A549 (cell line): Measurements from ENCODE around the gene NT5C3B. TPM values are rescaled to one million over a fixed set of nuclear protein-coding genes. Genes with fewer than 3 reads are reported as not detected.

Source experiments
- ATAC-seq, 2 experiments: fragments of 200-7000 bp in 1 of 2; fragments of >200 bp in 1 of 2; cut with Nextera tagmentation in 1 of 2; cut with Tn5 transposase in 1 of 2; 3 replicates each; pipeline versions ENCODE4 v1.8.0 to v1.9.1; 2018 to 2020; ENCODE audit warnings: mild to moderate bottlenecking in 1 of 2, moderate library complexity in 1 of 2
- CTCF ChIA-PET: fragments of 300-600 bp; sonication (Branson Sonifier 250); formaldehyde crosslinking; extraction: SDS; loops from one replicate; lab custom pipeline; 2021; ENCODE audit warnings: antibody characterized with exemption, inconsistent platforms; lab: Yijun Ruan, JAX
- POLR2A ChIA-PET: fragments of 350-600 bp; formaldehyde crosslinking; extraction: SDS; loops from one replicate; lab custom pipeline; 2021; ENCODE audit warnings: antibody characterized with exemption, inconsistent platforms; lab: Yijun Ruan, JAX
- DNase-seq, 2 experiments: peaks; one replicate each; pipeline versions ENCODE4 v3.0.0 to v3.0.0-alpha.2; 2011 to 2016; ENCODE audit warnings: low read depth in 1 of 2, low spot score in 1 of 2
- FAIRE-seq: peaks from 2 replicates; lab custom pipeline; 2011; peaks lifted over from hg19 to GRCh38; lab: Jason Lieb, UNC
- H3K27ac ChIP-seq, 2 experiments: fragments of >200 bp; sonication (Bioruptor Twin); formaldehyde crosslinking; 3 replicates each; pipeline ENCODE4 v1.5.1; 2016 to 2017
- H3K4me1 ChIP-seq: fragments of >200 bp; sonication (Bioruptor Twin); formaldehyde crosslinking; 3 replicates; pipeline ENCODE4 v1.6.1; 2016
- H3K4me2 ChIP-seq: fragments of >200 bp; sonication (Bioruptor Twin); formaldehyde crosslinking; 3 replicates; pipeline ENCODE4 v1.6.1; 2016
- H3K4me3 ChIP-seq: fragments of >200 bp; sonication (Bioruptor Twin); formaldehyde crosslinking; 3 replicates; pipeline ENCODE4 v1.5.1; 2016
- H3K9me3 ChIP-seq: fragments of >200 bp; sonication (Bioruptor Twin); formaldehyde crosslinking; 3 replicates; pipeline ENCODE4 v1.6.1; 2016
- BCL3 ChIP-seq: fragments of >200 bp; sonication (Bioruptor Twin); formaldehyde crosslinking; IDR thresholded peaks from 3 replicates; pipeline ENCODE4 v1.6.1; 2016
- CBX8 ChIP-seq: fragments of 200-600 bp; sonication (generic); IDR thresholded peaks from 2 replicates; pipeline ENCODE4 v1.6.1; 2016
- CEBPB ChIP-seq, 2 experiments: fragments of >200 bp in 1 of 2; sonication (Bioruptor Twin) in 1 of 2; formaldehyde crosslinking in 1 of 2; IDR thresholded peaks; 2 replicates each; pipeline ENCODE4 v1.6.1; 2012 to 2016
- CHD4 ChIP-seq: fragments of 200-600 bp; sonication (generic); IDR thresholded peaks from 2 replicates; pipeline ENCODE4 v1.6.1; 2016; ENCODE audit warnings: antibody characterized with exemption, mild to moderate bottlenecking, borderline replicate concordance
- E2F6 ChIP-seq: IDR thresholded peaks from 2 replicates; pipeline ENCODE4 v1.6.1; 2012; ENCODE audit warnings: low read depth, borderline replicate concordance
- FOXS1 ChIP-seq: fragments of 250-450 bp; sonication (Bioruptor Pico); IDR thresholded peaks from 2 replicates; pipeline ENCODE4 v1.5.0; 2020; ENCODE audit warnings: mild to moderate bottlenecking, moderate library complexity
- GATA3 ChIP-seq: IDR thresholded peaks from 2 replicates; pipeline ENCODE4 v1.6.1; 2012; ENCODE audit warnings: borderline replicate concordance
- HEYL ChIP-seq: fragments of 250-450 bp; sonication (Bioruptor Pico); IDR thresholded peaks from 2 replicates; pipeline ENCODE4 v1.8.0; 2021; ENCODE audit warnings: mild to moderate bottlenecking, moderate library complexity
- JUN ChIP-seq, 2 experiments: fragments of >200 bp; sonication (Bioruptor Twin); formaldehyde crosslinking; IDR thresholded peaks; 2 replicates in 1 of 2; 3 replicates in 1 of 2; pipeline ENCODE4 v1.6.1; 2016 to 2017
- KDM5A ChIP-seq: fragments of 200-600 bp; sonication (generic); IDR thresholded peaks from 2 replicates; pipeline ENCODE4 v1.6.1; 2016; ENCODE audit warnings: antibody characterized with exemption, mild to moderate bottlenecking
- MAX ChIP-seq: IDR thresholded peaks from 2 replicates; pipeline ENCODE4 v1.6.1; 2012
- MAZ ChIP-seq: fragments of 150-350 bp; IDR thresholded peaks from 2 replicates; pipeline ENCODE4 v1.6.1; 2014; ENCODE audit warnings: antibody characterized with exemption, low read depth, low read length, borderline replicate concordance
- RARB ChIP-seq: fragments of 250-450 bp; sonication (Bioruptor Pico); IDR thresholded peaks from 2 replicates; pipeline ENCODE4 v1.8.0; 2021; ENCODE audit warnings: mild to moderate bottlenecking, moderate library complexity
- RNF2 ChIP-seq: fragments of 200-600 bp; sonication (generic); IDR thresholded peaks from 2 replicates; pipeline ENCODE4 v1.6.1; 2016; ENCODE audit warnings: low read depth, mild to moderate bottlenecking, antibody characterized with exemption, moderate library complexity, borderline replicate concordance
- WGBS: methylation state at CpG from one replicate; pipeline ENCODE4 v1.1.6; 2017; ENCODE audit errors: missing lambda C conversion rate; 5-methylcytosine and 5-hydroxymethylcytosine counted together
- polyA plus RNA-seq, 4 experiments: library from polyadenylated mRNA; depleted of rRNA in 3 of 4; stranded (reverse); fragments of >200 nt; fragmentation: RNase III in 1 of 4; extraction: RNeasy Plus Mini Kit Qiagen cat#74134 plus additional on column Dnase treatment in 1 of 4; gene quantifications; 2 replicates in 3 of 4; 3 replicates in 1 of 4; pipeline ENCODE4 v1.2.3, GENCODE V29; 2011 to 2017

Gene NT5C3B
- polyA plus RNA-seq, 2 of the 4 experiments (the other 2 are of a cell fraction) = 109 to 171 TPM

GRCh38 chr17:41785859-41786226, 50.2 kb downstream of the NT5C3B start:
- CTCF ChIA-PET = interaction anchor here (0.6 to 96.0 kb wide), 22 partner anchors 2 to 910 kb away, joined by 3 to 3262 read pairs (median 5); partner anchors contain the start of genes ACLY, EIF1, FKBP10 and GAST
- TF ChIP-seq HEYL (CRISPR knock-in tag) (no peak), E2F6 (no peak), BCL3 (no peak), MAX (0 out of 2 replicates have a peak, but pooled peaks have one; percentile 12), RNF2 (no peak)
- H3K4me2 ChIP-seq = peak overlapping the region; percentile 90
- ATAC-seq (peak; percentile 1 to 5; a peak in 4 of 6 replicates), DNase-seq (peak in 1 of 2 experiments; percentile 71), FAIRE-seq (no peak)
- POLR2A ChIA-PET = interaction anchor here (0.7 to 2.5 kb wide), 14 partner anchors 9 to 174 kb away, joined by 3 to 55 read pairs (median 12); partner anchors contain the start of genes EIF1, HAP1 and P3H4
- peak overlapping the region; percentile 83 for H3K4me3 ChIP-seq
- H3K9me3 ChIP-seq = no peaks in the 10 kb centered on the region
- WGBS = 0% methylated on average over 16 of the region's 22 CpGs
- H3K4me1 ChIP-seq = peaks cover 48% of the 10 kb centered on the region
- peak overlapping the region; percentile 86 for H3K27ac ChIP-seq

GRCh38 chr17:41785091-41785858, 50.8 kb downstream of the NT5C3B start:
- FAIRE-seq (no peak), ATAC-seq (no peak), DNase-seq (peak in 1 of 2 experiments; percentile 78)
- WGBS = 7% methylated on average over 11 of the region's 13 CpGs
- Histone ChIP-seq H3K27ac (peak overlapping the region; percentile 86), H3K4me2 (peak overlapping the region; percentile 90), H3K9me3 (no peaks in the 10 kb centered on the region), H3K4me1 (peaks cover 48% of the 10 kb centered on the region), H3K4me3 (peak overlapping the region; percentile 83)
- TF ChIP-seq CHD4 (no peak), KDM5A (no peak), BCL3 (no peak), MAZ (peak; percentile 54; the same call in 1 of the 2 replicates), GATA3 (0 out of 2 replicates have a peak, but pooled peaks have one; percentile 14), FOXS1 (no peak), CBX8 (no peak), CEBPB (IDR thresholded peaks at IDR 0.05) (no peak)
- ChIA-PET CTCF (interaction anchor here (0.6 to 96.0 kb wide), 17 partner anchors 3 to 180 kb away, joined by 3 to 3262 read pairs (median 5); partner anchors contain the start of genes EIF1, FKBP10, GAST and HAP1), POLR2A (interaction anchor here (0.8 to 2.5 kb wide), 10 partner anchors 8 to 96 kb away, joined by 3 to 55 read pairs (median 15); partner anchors contain the start of genes EIF1 and P3H4)

- ChIA-PET POLR2A (interaction anchor here (0.9 to 1.0 kb wide), 2 partner anchors 9 to 12 kb away, joined by 3 to 5 read pairs; no protein-coding TSS in a partner anchor), CTCF (interaction anchor here (52.0 to 96.0 kb wide), 2 partner anchors 4 to 34 kb away, joined by 3262 read pairs; partner anchors contain the start of genes FKBP10, GAST, HAP1 and JUP)
- no peaks in the 10 kb centered on the region for H3K9me3 ChIP-seq
- peak; percentile 80 to 92 for DNase-seq
- H3K4me1 ChIP-seq = peaks cover 55% of the 10 kb centered on the region
- peak; percentile 23 to 37; a peak in 5 of 6 replicates for ATAC-seq
- FAIRE-seq = no peak
- peak overlapping the region; percentile 90 for H3K4me2 ChIP-seq
- H3K4me3 ChIP-seq = peak overlapping the region; percentile 83
- TF ChIP-seq RARB (CRISPR knock-in tag) (no peak), JUN (IDR thresholded peaks at IDR 0.05) (peak in 1 of 2 experiments; percentile 47; a peak in 1 of 5 replicates)
- WGBS = 14% methylated on average over 6 of the region's 6 CpGs
- peak overlapping the region; percentile 86 for H3K27ac ChIP-seq
Measured at GRCh38 chr17:41784207-41784744, 51.8 kb downstream of the NT5C3B start.
